ENCODE data around the gene OR56A1. TPM values are rescaled to one million over a fixed set of nuclear protein-coding genes. Genes with fewer than 3 reads are reported as not detected.

Gene OR56A1
- total RNA-seq, 2 donors from 2014 or later: not detected

- Histone ChIP-seq H3K9me3 (peaks cover 4% of the 10 kb centered on the region), H3K4me1 (ENCODE audit: control insufficient read depth in 1 of 2, low read depth in 2 of 2) (no peaks in the 10 kb centered on the region), H3K4me3 (no peak overlapping the region), H3K27me3 (replicated peaks; ENCODE audit: insufficient read depth) (no peaks in the 10 kb centered on the region), H3K36me3 (no peaks in the 10 kb centered on the region), H3K27ac (no peak overlapping the region)
- DNase-seq (ENCODE audit: low spot score) (no peak), ATAC-seq (ENCODE audit: insufficient number of reproducible peaks, low FRiP score, low read depth) (no peak)
- no peak for TF ChIP-seq CTCF (IDR thresholded peaks at IDR 0.05)
Measured at GRCh38 chr11:6012035-6012668, 18.4 kb downstream of the OR56A1 start.

- Histone ChIP-seq H3K9me3 (no peaks in the 10 kb centered on the region), H3K4me1 (ENCODE audit: control insufficient read depth in 1 of 2, low read depth in 2 of 2) (no peaks in the 10 kb centered on the region), H3K27ac (no peak within 1 kb of the TSS), H3K27me3 (replicated peaks; ENCODE audit: insufficient read depth) (no peaks in the 10 kb centered on the region), H3K36me3 (no peaks in the 10 kb centered on the region), H3K4me3 (no peak within 1 kb of the TSS)
- no peak for TF ChIP-seq CTCF (IDR thresholded peaks at IDR 0.05)
- no peak for DNase-seq (ENCODE audit: low spot score)
- no peak for ATAC-seq (ENCODE audit: insufficient number of reproducible peaks, low FRiP score, low read depth)
Measured at GRCh38 chr11:6006846-6007245, 23.7 kb downstream of the OR56A1 start, which contains the start of gene OR56A4. Gene OR56A4 (minus strand): TSS chr11:6006946. CDS start chr11:6002992, 3,954 bp downstream.

GRCh38 chr11:6006395-6006794 is 24.2 kb downstream of the OR56A1 start:
- Histone ChIP-seq H3K9me3 (no peaks in the 10 kb centered on the region), H3K36me3 (no peaks in the 10 kb centered on the region), H3K4me1 (ENCODE audit: control insufficient read depth in 1 of 2, low read depth in 2 of 2) (no peaks in the 10 kb centered on the region), H3K4me3 (no peak overlapping the region), H3K27ac (no peak overlapping the region), H3K27me3 (replicated peaks; ENCODE audit: insufficient read depth) (no peaks in the 10 kb centered on the region)
- no peak for DNase-seq (ENCODE audit: low spot score)
- TF ChIP-seq CTCF (IDR thresholded peaks at IDR 0.05): no peak
- ATAC-seq (ENCODE audit: insufficient number of reproducible peaks, low FRiP score, low read depth): no peak

- DNase-seq (ENCODE audit: low spot score) (no peak), ATAC-seq (ENCODE audit: insufficient number of reproducible peaks, low FRiP score, low read depth) (no peak)
- Histone ChIP-seq H3K27ac (no peak overlapping the region), H3K36me3 (no peaks in the 10 kb centered on the region), H3K9me3 (no peaks in the 10 kb centered on the region), H3K27me3 (replicated peaks; ENCODE audit: insufficient read depth) (no peaks in the 10 kb centered on the region), H3K4me3 (no peak overlapping the region), H3K4me1 (ENCODE audit: control insufficient read depth in 1 of 2, low read depth in 2 of 2) (no peaks in the 10 kb centered on the region)
- TF ChIP-seq CTCF (IDR thresholded peaks at IDR 0.05): no peak
Measured at GRCh38 chr11:6002202-6002699, 28.3 kb downstream of the OR56A1 start.

- Histone ChIP-seq H3K27me3 (replicated peaks; ENCODE audit: insufficient read depth) (no peaks in the 10 kb centered on the region), H3K9me3 (no peaks in the 10 kb centered on the region), H3K4me1 (ENCODE audit: control insufficient read depth in 1 of 2, low read depth in 2 of 2) (no peaks in the 10 kb centered on the region), H3K4me3 (no peak overlapping the region), H3K27ac (no peak overlapping the region), H3K36me3 (no peaks in the 10 kb centered on the region)
- no peak for TF ChIP-seq CTCF (IDR thresholded peaks at IDR 0.05)
- no peak for DNase-seq (ENCODE audit: low spot score)
- ATAC-seq (ENCODE audit: insufficient number of reproducible peaks, low FRiP score, low read depth): no peak
Measured at GRCh38 chr11:5994791-5995190, 35.8 kb downstream of the OR56A1 start.
